ENCODE measurements around the gene RMDN3. TPM values are rescaled to one million over a fixed set of nuclear protein-coding genes. Genes with fewer than 3 reads are reported as not detected.
A peak's percentile ranks its signal among the peaks of the same experiment; 100 is the strongest.

RMDN3 gene
- total RNA-seq, 1 experiment from 2014 or later: 23.5 TPM

DNA sequence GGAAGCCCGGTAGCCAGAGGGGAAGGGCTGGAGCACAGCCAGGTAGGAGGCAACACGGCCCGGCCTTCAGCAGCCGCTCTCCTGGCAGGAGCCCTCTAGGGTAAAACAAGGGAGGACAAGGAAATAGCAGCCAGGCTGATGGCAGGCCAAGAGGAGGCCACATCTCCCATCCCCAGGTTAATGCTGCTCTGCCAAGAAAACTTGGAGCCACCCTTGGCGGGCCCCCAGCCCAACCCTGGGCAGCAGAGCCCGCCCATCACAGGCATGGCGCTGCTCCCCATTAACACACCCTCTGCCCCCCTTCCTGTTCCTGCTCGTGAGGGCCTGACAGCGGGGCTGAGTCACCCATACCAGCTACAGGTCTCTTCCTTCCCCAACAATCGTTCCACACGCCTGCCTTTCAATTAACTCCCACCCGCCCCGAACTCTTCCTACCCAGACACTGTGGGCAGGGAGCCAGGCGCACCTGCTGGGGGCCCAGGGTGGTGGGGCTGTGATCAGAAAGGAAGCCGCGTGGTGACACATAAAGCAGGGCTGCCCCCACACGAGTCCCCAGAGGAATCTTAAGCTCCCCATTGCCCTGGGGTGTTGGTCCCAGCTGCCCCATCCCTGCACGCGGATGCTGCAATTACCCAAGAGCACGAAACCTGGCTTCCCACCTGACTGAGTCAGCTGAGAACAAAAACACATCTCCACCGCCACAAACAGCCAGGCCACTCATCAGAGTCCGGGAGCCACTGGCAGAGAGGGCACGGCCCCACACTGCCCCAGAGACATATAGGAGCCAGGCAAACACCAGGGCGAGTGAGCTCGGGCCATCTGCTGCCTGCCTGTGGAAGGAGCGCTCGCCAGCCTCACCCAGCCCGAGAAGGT, 14.5 kb upstream of the RMDN3 start, which contains the start of gene C15orf62:
Gene C15orf62, plus strand, starts transcription at position 707 of the 873 bp plus-strand sequence. CDS start 516 bp downstream, outside the sequence.
- DNase-seq: peak; percentile 74
- no TSS peak for BruUV-seq (replicated peaks)
- H3K36me3 Mint-ChIP-seq (ENCODE audit: insufficient read depth, unreplicated experiment): peaks cover 21% of the 10 kb centered on the region
- H3K9me3 Mint-ChIP-seq (ENCODE audit: low read depth, unreplicated experiment): no peaks in the 10 kb centered on the region
- CTCF ChIA-PET: interaction anchor here (0.6 to 2.1 kb wide), 5 partner anchors 13 to 124 kb away, joined by 3 to 8 read pairs (median 4); no protein-coding TSS in a partner anchor
- TF ChIP-seq, protein P1, sequence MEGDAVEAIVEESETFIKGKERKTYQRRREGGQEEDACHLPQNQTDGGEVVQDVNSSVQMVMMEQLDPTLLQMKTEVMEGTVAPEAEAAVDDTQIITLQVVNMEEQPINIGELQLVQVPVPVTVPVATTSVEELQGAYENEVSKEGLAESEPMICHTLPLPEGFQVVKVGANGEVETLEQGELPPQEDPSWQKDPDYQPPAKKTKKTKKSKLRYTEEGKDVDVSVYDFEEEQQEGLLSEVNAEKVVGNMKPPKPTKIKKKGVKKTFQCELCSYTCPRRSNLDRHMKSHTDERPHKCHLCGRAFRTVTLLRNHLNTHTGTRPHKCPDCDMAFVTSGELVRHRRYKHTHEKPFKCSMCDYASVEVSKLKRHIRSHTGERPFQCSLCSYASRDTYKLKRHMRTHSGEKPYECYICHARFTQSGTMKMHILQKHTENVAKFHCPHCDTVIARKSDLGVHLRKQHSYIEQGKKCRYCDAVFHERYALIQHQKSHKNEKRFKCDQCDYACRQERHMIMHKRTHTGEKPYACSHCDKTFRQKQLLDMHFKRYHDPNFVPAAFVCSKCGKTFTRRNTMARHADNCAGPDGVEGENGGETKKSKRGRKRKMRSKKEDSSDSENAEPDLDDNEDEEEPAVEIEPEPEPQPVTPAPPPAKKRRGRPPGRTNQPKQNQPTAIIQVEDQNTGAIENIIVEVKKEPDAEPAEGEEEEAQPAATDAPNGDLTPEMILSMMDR (IDR thresholded peaks at IDR 0.05; ENCODE audit: unreplicated experiment): no peak
- H3K27ac Mint-ChIP-seq (ENCODE audit: unreplicated experiment): peak within 1 kb of the TSS; percentile 90
- intact Hi-C loops (cut with micrococcal nuclease; ENCODE audit: unreplicated experiment): loop anchor here (2.0 kb wide), 1 partner anchor 17 kb away; no protein-coding TSS in a partner anchor
- H3K27me3 Mint-ChIP-seq (ENCODE audit: unreplicated experiment): no peaks in the 10 kb centered on the region
- H3K4me1 Mint-ChIP-seq (ENCODE audit: low read depth, unreplicated experiment): peaks cover 22% of the 10 kb centered on the region
- peak within 1 kb of the TSS; percentile 59 for H3K4me3 Mint-ChIP-seq (ENCODE audit: low read depth, unreplicated experiment)

DNA sequence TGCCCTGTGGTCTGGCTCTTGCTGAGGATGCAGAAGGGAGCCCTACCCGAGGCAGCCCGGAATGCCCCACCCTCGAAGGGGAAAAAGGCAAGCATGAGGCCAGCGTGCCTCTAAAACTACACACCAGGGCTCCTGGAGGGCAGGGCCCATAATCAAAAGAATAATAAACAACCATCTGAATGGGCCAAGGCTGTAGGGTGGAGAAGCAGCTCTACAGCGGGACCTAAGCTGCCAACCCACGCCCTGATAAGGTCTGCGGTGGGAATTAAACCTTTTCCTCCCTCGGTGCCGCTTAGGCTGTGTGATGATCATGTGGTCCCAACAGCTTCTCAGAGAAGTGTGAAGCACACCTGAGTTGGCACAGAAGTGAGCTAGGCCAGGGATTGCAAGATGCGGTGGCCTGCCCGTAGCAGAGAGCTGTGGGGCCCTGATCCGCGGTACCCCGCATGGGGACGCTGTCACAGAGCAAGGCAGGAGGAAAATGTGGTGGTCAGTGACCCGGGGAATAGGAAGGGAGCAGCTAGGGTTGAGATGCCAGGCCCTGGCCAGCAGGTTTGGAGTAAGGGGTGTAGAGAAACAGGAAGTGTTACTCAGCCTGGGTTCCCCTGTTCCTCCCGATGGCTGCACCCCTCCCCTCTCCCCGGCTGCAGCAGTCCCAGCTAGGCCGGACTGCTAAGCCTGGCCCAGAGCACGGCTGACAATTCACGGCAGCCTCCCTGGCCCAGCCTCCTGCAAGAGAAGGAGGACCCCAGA, 13.6 kb upstream of the RMDN3 start:
- no TSS peak for BruUV-seq (replicated peaks)
- Mint-ChIP-seq H3K27me3 (ENCODE audit: unreplicated experiment) (no peaks in the 10 kb centered on the region), H3K4me1 (ENCODE audit: low read depth, unreplicated experiment) (peaks cover 22% of the 10 kb centered on the region), H3K27ac (ENCODE audit: unreplicated experiment) (peak overlapping the region; percentile 90), H3K9me3 (ENCODE audit: low read depth, unreplicated experiment) (no peaks in the 10 kb centered on the region), H3K36me3 (ENCODE audit: insufficient read depth, unreplicated experiment) (peaks cover 24% of the 10 kb centered on the region), H3K4me3 (ENCODE audit: low read depth, unreplicated experiment) (peak overlapping the region; percentile 59)
- CTCF ChIA-PET: interaction anchor here (0.7 to 2.1 kb wide), 4 partner anchors 14 to 125 kb away, joined by 4 to 8 read pairs (median 6); no protein-coding TSS in a partner anchor
- DNase-seq: no peak
- TF ChIP-seq, protein P1 (IDR thresholded peaks at IDR 0.05; ENCODE audit: unreplicated experiment): no peak
- intact Hi-C loops (cut with micrococcal nuclease; ENCODE audit: unreplicated experiment): loop anchor here (2.0 kb wide), 1 partner anchor 18 kb away; no protein-coding TSS in a partner anchor

- BruUV-seq (replicated peaks): no TSS peak
- intact Hi-C loops (cut with micrococcal nuclease; ENCODE audit: unreplicated experiment): loop anchor here (2.0 kb wide), 1 partner anchor 19 kb away; no protein-coding TSS in a partner anchor
- Mint-ChIP-seq H3K4me1 (ENCODE audit: low read depth, unreplicated experiment) (peaks cover 22% of the 10 kb centered on the region), H3K36me3 (ENCODE audit: insufficient read depth, unreplicated experiment) (peaks cover 29% of the 10 kb centered on the region), H3K27me3 (ENCODE audit: unreplicated experiment) (no peaks in the 10 kb centered on the region), H3K9me3 (ENCODE audit: low read depth, unreplicated experiment) (no peaks in the 10 kb centered on the region), H3K4me3 (ENCODE audit: low read depth, unreplicated experiment) (no peak overlapping the region), H3K27ac (ENCODE audit: unreplicated experiment) (no peak overlapping the region)
- no peak for DNase-seq
- TF ChIP-seq, protein P1 (IDR thresholded peaks at IDR 0.05; ENCODE audit: unreplicated experiment): no peak
- CTCF ChIA-PET: interaction anchor here (2.0 to 2.1 kb wide), 2 partner anchors 15 to 124 kb away, joined by 8 read pairs; no protein-coding TSS in a partner anchor
These were observed 12.9 kb upstream of the RMDN3 start for GRCh38 chr15:40767838-40768500.
